IPS DF 4.7 (cell line): ENCODE results near the gene MAN2C1.
"Not testable (repeated sequence)": the region's sequence is repeated elsewhere in the genome, so short reads cannot be mapped to it uniquely, and the experiment has no call there.

Experiments
- DNase-seq: peaks from one replicate; pipeline ENCODE4 v3.0.0-alpha.2; 2013; ENCODE audit warnings: low spot score; ENCODE audit errors: extremely low read depth

Gene MAN2C1

DNA sequence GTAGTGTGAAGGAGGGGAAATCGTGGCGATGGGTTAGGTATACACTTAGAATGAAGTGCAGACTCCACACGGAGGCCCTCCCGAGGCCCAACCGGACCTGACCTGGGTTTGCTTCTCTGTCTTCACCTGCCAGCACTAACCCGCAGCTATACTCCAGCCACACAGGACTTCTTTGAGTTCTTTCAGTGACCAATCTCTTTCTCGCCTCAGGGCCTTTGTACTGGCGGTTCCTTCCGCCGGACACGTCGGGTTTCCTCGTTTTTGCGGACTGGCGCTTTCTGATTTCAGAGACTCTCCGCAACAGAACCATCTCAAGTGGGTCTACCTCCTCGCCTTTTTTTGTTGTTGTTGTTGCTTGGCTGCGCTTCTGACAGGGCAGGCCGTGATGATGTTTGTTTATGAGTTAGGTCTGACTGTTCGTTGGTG, 21.6 kb downstream of the MAN2C1 start, which contains the start of gene NEIL1:
NEIL1 (plus strand) TSS at position 244 of the 426 bp plus-strand sequence. CDS start 1,867 bp downstream, outside the sequence.
- no peak for DNase-seq

DNA sequence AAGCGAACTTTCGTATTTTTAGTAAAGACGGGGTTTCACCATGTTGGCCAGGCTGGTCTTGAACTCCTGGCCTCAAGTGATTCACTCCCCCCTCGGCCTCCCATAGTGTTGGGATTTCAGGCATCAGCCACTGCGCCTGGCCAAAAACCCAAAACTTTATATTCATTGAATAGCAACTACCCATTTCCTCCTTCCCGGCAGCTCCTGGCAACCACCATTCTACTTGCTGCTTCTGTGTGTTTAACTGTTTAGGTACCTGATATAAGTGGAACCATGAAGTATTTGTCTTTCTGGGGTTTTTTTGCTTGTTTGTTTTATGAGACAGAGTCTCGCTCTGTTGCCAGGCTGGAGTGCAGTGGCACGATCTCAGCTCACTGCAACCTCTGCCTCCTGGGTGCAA, 24.5 kb downstream of the MAN2C1 start:
- not testable (repeated sequence) for DNase-seq

DNA sequence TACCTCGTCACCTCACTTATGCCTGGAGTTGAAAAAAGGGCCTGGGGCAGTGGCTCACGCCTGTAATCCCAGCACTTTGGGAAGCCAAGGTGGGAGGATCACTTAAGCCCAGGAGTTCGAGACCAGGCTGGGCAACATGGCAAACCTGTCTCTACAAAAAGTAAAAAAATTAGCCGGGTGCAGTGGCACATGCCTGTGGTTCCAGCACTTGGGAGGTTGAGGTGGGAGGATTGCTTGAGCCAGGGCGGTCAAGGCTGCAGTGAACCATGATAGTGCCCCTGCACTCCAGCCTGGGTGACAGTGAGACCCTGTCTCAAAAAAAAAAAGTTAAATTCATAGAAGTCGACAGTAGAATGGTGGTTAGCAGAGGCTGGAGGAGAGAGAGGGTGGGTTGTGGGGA, 26.2 kb downstream of the MAN2C1 start:
- no peak for DNase-seq

DNA sequence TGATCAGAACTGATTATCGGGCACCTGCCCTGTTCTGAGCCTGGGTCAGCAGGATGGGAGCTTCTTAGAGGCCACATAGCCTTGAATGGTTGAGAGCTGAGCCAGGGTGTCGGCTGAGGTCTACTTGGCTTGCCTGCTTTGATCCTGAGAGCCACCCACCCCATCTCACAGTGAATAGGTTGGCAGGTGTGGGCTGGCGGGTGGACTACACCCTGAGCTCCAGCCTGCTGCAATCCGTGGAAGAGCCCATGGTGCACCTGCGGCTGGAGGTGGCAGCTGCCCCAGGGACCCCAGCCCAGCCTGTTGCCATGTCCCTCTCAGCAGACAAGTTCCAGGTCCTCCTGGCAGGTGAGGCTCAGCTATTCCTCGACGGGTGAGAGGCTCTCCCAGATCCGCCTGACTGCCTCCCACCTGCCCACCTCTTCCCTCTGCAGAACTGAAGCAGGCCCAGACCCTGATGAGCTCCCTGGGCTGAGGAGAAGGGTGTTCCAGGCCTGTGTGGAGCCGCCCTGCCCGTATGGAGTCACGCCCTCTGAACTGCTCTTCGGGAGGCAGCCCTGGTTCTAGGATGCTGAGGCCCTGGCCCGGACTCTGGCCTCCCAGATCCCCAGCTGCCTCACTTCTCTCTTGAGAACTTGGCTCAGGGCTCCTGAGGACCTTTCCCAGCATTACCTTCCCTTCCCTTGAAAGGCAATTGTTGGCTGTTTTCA, 28.7 kb downstream of the MAN2C1 start:
- no peak for DNase-seq

DNA sequence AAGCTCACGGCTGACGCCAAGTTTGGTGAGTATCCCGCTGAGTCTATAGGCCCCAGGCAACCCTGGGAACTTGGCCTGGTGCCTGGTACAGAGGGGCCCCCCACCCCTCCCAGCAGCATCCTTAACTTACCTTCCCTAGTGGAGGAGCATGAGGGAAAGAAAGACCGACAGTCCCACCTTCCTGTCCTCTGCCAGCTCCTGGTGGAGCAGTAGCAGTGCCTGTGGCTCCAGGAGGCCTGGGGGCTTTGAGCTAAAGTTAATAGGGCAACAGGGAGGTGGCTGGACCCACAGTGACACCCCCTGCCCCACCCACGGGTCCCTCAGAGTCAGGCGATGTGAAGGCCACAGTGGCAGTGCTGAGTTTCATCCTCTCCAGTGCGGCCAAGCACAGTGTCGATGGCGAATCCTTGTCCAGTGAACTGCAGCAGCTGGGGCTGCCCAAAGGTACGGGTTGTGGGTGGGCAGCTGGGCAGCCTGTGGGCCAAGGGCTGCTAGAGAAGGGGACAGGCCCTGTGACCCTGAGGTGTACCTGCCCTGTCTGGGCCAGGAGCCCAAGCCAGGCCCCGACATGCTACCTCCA, 29.7 kb downstream of the MAN2C1 start:
- no peak for DNase-seq

DNA sequence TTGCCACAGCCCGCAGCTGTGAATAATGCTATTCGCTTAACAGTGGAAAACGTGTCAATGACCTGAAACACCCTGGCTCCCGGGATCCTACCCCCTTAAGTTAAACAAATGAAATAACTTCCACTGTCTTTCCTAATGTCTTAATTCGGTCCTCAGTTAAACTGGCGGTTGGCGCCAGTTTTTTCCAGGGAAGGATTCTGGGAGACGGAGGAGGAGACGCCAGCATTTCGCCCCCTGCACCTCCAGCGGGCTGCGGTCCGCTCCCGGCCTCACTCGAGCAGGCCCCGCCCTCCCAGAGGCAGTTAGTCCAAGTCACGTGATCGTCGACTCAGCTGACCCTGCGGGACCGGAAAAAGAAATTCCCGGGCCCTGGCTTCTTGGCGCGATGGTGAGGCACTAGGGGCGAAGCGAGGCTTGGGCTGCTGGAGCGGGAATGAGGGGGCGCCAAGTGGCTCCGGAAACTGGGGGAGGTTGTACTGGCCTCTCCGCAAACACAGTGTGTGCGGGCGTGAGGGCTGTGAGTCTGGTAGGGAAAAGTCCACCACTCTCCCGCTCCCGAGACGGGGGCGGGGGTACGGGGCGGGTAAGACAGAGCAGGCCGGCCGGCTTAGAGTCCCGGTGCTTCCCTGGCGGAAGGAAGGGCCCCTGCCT, 32.6 kb downstream of the MAN2C1 start, which contains the start of gene COMMD4:
COMMD4 (plus strand) TSS at position 359 of the 651 bp plus-strand sequence; CDS start at position 386, 27 bp downstream.
- DNase-seq = peak; percentile 75

DNA sequence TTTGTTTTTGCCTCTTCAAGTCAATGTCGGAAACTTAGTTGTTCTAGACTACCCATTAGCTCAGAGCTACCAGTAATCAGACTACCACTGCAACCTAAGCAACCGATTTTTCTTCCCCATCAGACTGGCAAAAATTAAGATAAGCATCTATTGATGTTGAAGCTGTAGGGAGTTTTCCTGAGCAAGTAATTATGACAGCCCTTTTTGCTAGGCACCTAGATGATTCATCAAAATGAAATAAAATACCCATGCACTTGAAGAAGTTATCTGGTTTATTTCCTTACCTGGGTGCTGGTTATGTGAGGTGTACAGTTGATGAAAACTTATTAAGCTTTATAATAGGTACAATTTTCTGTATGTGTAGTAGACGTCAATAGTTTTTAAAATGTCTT, 33.1 kb downstream of the MAN2C1 start:
- no peak for DNase-seq

DNA sequence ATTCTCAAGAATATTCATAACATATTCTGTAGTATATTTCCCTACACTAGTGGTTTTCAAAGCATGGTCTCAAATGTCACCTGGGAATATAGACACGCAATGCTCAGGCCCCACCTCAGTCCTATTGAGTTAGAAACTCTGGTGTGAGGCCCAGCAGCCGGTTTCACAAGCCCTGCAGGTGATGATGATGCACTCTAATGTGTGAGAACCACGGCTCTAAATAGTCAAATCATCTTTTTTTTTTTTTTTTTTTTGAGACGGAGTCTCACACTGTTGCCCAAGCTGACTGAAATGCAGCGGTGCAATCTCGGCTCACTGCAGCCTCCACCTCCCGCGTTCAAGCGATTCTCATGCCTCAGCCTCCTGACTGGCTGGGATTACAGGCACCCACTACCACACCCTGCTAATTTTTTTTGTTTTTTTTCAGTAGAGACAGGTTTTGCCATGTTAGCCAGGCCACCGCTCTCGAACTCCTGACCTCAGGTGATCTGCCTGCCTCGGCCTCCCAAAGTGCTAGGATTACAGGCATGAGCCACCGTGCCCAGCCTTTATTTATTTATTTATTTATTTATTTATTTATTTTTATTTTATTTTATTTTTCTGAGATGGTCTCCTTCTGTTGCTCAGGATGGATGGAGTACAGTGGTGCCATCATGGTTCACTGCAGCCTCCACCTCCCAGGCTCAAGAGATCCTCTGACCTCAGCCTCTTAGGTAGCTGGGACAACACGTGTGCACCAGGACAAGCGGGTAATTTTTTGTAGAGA, 34.6 kb downstream of the MAN2C1 start:
- not testable (repeated sequence) for DNase-seq

DNA sequence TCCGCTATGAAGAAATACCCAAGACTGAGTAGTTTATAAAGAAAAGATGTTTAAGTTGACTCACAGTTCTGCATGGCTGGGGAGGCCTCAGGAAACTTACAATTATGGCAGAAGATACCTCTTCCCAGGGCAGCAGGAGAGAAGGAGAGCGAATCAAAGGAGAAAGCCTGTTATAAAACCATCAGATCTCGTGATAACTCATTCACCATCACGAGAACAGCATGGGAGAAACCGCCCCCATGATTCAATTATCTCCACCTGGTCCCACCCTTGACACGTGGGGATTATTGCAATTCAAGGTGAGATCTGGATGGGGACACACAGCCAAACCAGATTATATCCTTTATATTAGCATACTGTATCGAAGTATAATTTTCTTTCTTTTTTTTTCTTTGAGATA, 36.3 kb downstream of the MAN2C1 start:
- DNase-seq = not testable (repeated sequence)

DNA sequence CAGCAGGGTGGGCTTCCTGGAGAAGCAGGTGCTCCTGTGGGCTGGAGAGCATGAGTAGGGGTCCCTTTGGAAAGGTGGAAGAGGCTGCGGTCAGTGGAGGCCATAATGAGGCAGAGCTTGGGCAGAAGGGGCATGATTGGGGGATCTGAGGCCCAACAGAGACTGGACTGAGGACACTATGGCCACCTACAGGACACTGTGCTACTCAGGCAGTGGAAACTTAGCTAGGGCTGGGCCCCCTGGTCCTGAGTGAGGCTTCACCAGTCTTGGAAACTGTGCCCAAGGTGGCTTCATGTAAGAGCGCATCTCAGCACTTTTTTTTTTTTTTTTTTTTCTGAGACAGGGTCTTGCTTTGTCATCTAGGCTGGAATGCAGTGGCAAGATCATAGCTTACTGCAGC, 38.8 kb downstream of the MAN2C1 start:
- DNase-seq = no peak

DNA sequence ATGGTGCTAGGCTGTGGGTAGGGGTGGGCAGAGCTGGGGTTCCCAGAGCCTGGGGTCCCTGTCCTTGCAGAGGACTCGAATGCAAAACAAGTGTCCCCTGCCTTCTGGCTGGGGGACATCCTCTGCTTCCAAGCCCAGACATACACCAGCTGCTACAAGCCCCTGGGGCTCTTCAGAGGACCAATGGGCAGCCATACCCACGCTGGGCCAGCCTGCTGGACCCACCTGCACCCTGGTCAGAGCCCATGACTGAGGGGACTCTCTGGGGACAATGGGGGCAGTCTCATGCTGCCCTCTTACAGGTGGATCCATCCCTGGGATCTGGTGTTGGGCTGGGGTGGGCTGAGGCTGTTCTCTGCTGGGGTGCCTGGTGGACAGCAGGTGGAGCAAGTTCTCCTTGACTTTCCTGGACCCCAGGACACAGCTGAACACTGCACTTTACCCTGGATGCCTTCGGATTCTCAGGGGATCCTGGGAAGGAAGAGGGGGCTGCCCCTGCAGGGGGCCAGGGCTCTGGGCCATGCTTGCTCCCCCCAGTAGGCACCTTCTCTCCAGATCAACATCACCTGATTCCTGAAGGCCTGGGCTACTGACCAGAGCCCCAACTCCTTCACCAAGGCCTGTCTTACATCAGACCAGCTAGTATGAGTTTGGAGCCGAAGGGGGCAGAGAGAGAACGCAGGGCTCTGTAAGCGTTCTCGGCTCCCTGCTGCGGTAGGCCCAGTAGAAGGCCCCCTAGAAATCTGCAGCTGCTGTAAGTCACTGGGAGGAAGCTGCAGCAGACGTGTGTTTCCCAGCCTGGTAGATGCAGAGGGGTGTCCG, 39.7 kb downstream of the MAN2C1 start:
- DNase-seq = no peak

DNA sequence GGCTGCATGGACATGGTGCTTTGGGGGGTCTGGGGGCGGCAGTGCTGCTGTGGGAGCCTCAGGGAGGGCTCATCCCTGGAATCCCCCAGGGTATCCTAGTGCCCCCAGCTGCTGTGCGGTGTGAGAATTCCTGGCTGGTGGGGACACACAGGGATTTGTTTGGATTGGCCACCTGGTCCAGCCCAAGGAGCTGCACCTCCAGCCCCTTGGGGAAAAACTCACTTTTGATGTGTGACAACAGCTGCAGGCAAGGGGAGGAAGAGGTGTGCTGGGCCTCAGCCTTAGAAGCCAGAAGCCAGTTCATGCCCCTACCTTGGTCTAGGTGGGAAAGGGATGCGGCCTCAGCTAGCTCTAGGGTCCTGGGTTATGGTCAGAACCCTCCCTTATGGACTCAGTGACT, 40.9 kb downstream of the MAN2C1 start:
- DNase-seq = no peak

DNA sequence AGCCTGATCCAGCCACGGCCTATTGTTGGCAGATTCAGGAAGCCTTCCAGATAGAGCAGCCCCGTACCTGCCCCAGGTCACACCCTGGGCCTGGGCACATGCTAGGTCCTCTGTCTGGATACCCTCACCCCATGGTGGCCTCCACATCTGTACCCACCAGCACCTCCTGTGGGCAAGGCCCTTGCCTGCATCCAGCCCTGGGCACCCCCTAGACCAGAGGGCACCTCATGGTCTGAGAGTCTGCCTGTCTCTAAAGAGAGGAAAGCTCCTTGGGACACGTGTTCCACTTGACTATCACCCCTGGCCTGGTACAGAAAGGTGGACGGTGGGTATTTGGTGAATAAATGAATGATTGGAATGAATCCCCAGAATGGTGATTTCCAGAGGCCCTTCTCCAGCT, 41.4 kb downstream of the MAN2C1 start:
- DNase-seq = no peak

DNA sequence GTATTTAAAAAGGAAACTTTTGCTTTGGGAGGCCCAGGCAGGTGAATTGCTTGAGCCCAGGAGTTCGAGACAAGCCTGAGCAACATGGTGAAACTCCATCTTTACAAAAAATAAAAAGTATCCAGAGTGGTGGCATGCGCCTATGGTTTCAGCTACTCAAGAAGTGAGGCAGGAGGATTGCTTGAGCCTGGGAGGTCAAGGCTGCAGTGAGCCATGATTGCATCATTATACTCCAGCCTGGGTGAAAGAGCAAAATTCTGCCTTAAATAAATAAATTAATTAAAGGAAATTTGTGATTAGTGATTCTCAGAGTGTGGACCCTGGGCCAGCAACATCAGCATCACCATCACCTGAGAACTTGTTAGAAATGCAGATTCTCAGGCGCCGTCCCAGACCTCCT, 42.5 kb downstream of the MAN2C1 start:
- no peak for DNase-seq

DNA sequence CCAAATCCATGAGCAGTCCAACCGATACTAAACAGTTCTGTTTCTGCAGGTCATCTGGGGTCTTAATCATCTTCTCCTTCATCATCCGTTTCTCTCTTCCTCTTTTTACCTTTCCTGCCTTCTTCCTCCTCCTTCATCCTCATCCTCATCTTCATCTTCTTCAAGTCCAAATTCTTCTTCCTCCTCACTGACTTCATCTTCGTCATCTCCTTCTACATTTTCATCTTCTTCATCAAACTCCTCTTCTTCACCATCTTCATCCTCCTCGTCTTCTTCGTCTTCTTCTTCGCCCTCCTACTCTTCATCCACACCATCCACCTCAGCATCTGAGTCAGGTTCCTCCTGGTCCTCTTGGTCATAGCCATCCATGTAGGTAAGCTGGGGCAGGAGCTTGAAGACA, 46.7 kb downstream of the MAN2C1 start:
- DNase-seq = no peak

DNA sequence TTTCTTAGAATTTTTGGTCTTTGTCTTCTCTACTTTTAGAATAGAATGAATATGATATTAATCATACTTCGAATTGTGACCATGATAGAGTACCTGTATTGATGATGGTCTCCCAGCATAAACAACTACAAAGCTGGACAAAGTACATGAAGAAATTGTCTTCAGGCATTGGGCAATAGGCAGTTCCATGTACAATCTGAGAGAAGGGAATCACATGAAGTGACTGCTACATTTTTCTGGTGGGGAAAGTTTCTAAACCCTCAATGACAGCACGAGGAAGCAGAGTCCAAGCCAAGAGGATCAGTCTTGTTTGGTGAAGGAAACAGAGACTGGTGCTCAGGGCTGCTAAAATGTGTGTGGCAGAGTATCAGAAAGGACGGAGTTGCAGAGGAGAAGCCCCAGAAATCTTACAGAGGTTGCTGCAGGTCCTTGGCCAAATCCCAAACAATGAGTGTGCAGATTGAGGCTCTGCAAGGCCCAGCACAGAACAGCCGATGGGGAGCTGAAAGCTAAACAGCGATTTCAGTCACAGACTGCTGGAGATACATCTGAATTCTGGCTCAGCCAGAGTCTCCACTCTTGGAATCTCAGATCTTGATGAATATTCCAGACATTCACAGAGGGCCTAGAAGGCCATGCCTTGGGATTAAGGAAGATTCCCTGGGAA, 49.0 kb downstream of the MAN2C1 start:
- DNase-seq = not testable (repeated sequence)

DNA sequence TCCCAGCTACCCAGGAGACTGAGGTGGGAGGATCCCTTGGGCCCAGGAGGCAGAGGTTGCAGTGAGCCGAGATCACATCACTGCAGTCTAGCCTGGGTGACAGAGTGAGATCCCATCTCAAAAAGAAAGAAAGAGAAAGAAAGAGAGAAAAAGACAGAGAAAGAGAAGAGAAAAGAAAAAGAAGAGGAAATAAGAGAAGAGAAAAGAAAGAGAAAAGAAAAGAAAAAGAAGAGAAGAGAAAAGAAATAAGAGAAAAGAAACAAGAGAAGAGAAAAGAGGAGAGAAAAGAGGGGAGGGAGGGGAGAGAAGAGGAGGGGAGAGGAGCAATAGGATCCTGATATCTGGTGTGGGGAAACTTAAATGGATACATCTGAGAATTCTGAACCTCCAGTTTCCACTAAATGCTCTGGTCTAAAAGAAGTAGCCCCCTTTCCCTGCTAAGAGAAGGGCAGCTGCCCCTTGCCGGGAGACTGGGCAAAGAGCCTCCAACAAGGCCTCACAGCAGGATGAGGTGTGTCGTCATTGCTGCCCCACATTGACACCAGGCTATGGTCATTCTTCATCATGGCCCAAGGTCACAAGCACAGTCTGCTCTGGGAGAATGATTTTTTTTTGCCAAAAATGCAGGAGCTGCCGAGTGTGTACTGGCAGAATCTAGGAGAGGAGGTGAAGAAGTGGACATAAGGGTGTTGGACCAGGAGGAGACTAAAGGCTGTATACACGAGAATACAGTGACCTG, 53.7 kb downstream of the MAN2C1 start:
- DNase-seq = no peak

DNA sequence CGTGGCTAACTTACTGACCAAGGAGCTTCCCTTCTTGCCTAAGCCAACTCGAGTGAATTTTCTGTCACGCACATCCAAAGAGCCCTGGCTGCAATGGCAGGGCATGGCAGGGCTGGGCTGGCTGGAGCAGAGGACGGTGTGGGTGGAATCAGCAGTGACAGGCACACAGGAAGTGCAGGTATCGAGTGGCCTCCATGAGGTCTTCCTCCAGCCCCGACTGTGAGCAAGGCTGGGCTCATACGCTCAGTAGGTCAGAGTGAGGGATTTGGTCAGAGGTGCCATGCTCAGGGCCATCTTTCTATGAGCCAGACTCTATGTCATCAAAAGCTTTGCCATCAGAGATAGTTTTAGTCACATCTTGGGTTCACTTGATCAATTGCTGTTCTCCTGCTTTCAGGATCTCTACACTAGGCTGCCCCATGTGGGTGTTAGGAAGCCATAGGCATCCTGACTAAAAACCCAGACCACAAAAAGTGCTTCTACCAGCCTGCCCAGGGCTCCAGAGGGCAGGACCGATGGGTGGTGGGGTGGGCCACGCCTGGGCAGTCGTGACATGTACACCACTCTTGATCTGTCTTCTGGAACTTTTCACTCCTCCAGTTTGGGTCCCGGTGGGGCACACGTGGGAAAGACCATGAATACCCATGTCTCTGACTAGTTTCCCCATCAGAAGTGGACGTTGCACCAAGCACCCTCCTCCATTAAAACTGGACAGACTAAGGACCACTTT, 55.1 kb downstream of the MAN2C1 start:
- DNase-seq = no peak

DNA sequence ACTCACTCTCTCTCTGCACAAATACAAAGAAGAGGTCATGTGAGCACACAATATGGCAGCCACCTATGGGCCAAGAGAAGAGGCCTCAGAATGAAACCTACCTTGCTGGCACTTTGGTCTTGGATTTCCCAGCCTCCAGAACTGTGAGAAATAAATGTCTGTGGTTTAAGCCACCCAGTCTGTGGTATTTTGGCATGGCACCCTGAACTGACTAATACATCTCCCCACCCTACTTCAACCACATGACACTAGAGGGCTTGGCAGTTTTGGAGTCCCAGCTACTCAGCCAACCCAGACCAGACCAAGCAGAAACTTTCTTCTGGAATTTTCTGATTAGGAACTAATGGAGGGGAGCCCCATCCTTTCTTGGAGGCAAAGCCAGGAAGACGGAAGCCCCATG, 55.9 kb downstream of the MAN2C1 start:
- DNase-seq = not testable (repeated sequence)
